Testis (tissue), 2 donors: ENCODE measurements around the gene MIF4GD.
"Not testable (repeated sequence)": the region's sequence is repeated elsewhere in the genome, so short reads cannot be mapped to it uniquely, and the experiment has no call there.

Experiments
- POLR2A ChIP-seq: fragments of 450-650 bp; IDR thresholded peaks from one replicate; pipeline ENCODE4 v1.6.1; 2017; ENCODE audit warnings: antibody characterized with exemption, mild to moderate bottlenecking, moderate library complexity
- TF ChIP-seq, protein P1 (sequence below), 3 experiments: fragments of 450-650 bp in 2 of 3; fragments of 200-600 bp in 1 of 3; sonication (generic) in 1 of 3; IDR thresholded peaks; one replicate each; pipeline ENCODE4 v1.5.1; 2016 to 2019; ENCODE audit warnings: antibody characterized with exemption in 3 of 3, mild to moderate bottlenecking in 2 of 3, moderate library complexity in 1 of 3

DNA sequence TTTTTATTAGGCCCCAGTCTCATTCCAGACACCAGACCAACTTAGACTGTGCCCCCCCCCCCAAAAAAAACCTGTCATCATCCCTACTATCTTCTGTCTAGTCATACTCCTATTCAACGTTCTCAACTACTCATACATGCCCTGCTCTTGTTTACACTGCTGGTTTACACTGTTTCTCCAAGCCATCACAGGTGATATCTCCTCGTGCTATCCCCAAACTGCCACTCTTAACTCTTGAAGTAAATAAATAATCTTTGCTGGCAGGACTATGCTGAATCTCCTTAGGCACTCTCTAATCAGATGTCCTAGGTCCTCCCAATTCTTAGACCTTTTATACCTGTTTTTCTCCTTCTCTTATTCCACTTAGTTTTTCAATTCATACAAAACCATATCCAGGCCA, 13.8 kb downstream of the MIF4GD start:
- TF ChIP-seq, protein P1, sequence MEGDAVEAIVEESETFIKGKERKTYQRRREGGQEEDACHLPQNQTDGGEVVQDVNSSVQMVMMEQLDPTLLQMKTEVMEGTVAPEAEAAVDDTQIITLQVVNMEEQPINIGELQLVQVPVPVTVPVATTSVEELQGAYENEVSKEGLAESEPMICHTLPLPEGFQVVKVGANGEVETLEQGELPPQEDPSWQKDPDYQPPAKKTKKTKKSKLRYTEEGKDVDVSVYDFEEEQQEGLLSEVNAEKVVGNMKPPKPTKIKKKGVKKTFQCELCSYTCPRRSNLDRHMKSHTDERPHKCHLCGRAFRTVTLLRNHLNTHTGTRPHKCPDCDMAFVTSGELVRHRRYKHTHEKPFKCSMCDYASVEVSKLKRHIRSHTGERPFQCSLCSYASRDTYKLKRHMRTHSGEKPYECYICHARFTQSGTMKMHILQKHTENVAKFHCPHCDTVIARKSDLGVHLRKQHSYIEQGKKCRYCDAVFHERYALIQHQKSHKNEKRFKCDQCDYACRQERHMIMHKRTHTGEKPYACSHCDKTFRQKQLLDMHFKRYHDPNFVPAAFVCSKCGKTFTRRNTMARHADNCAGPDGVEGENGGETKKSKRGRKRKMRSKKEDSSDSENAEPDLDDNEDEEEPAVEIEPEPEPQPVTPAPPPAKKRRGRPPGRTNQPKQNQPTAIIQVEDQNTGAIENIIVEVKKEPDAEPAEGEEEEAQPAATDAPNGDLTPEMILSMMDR (IDR thresholded peaks at IDR 0.05) = not testable (repeated sequence)
- not testable (repeated sequence) for TF ChIP-seq POLR2A
